GM18861 (cell line): ENCODE results near the gene TYW3.

Source experiments
- ATAC-seq: cut with Tn5 transposase; IDR thresholded peaks from one replicate; pipeline ENCODE4 v1.9.1; 2021; ENCODE audit not compliant: unreplicated experiment

The TYW3 gene, protein sequence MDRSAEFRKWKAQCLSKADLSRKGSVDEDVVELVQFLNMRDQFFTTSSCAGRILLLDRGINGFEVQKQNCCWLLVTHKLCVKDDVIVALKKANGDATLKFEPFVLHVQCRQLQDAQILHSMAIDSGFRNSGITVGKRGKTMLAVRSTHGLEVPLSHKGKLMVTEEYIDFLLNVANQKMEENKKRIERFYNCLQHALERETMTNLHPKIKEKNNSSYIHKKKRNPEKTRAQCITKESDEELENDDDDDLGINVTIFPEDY

DNA sequence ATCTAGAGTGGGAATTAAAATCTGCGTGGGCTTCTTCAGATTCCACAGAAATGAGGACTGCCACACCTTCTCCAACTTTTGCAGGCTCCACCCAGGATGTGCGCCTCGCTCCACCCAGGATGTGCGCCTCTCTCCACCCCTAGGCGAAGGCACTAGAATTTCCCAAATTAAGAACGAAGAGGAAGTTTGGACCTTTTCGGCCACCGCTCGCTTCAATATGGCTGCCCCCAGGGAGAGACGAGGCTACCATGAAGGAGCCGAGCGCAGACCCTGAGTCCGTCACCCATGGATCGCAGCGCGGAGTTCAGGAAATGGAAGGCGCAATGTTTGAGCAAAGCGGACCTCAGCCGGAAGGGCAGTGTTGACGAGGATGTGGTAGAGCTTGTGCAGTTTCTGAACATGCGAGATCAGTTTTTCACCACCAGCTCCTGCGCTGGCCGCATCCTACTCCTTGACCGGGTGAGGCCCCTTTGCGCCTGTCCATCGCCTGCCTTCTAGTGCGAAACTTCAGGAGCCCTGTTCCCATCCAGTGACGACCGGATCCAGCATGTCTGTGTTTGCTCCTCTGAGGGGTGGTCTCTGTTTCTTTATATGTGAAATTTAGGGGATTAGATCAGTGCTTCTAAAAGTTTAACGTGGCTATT lies at the start of gene TYW3, which contains the start of gene CRYZ:
Gene TYW3, plus strand, starts transcription at position 193 of the 644 bp plus-strand sequence. Its CDS starts 93 bp downstream, at position 286.
Gene CRYZ, minus strand, starts transcription at position 91 of the 644 bp plus-strand sequence. CDS start 8,229 bp downstream, outside the sequence.
- ATAC-seq: peak; percentile 59

DNA sequence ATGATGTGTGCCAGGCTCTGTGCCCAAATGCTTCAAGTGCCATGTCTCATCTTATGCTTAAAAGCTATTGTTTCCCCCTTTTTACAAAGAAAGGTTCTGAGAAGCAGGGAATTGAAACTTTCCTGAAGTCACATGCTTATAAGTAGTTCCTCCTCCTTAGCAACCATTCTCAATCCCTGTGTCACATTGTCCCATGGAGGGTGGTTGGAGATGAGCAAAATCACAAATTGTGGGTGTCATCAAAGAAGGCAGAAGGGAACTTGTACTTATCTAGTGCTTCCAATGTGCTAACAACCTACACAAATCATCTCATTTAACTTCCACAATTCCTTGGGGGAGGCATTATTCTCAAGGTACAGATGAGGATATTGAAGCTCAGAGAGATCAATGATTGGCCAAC lies 49.3 kb upstream of the TYW3 start:
- ATAC-seq: no peak

DNA sequence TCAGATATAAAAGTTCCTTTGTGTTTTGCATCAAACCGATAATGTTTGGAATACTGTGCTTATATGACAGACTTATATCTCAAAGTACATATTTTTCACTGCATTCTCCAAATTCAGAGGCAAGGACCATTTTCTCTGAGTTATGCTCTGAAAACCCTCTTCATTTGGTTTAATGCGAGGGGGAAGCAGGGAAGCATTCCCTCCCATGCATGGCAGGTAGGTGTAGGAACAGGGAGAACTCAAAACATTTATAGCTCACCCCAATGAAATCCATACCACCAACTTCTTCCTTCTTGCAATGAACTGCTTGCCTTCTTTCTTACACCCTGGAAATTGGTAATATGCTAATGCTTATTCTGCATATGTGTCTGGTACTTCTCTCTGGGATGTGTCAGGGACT lies 48.7 kb upstream of the TYW3 start:
- no peak for ATAC-seq

DNA sequence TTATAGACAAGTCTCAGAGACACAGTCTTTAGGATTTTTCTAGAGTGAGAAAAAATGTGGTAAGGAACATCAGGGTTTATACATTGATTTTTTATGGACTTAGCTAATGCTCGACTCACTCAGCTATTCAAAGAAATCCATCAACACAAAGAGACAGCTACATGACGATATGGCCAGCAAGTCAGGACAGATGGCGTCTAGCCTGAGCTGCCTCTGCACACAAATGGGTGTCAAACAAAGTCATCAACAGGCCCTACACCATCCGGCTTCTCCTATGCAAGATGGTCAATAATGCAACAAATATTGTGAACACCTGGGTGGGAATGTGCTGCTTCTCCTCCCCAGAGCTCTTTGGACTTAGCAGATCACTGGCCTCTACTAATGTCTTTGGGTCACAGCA lies 46.0 kb upstream of the TYW3 start:
- ATAC-seq: no peak

DNA sequence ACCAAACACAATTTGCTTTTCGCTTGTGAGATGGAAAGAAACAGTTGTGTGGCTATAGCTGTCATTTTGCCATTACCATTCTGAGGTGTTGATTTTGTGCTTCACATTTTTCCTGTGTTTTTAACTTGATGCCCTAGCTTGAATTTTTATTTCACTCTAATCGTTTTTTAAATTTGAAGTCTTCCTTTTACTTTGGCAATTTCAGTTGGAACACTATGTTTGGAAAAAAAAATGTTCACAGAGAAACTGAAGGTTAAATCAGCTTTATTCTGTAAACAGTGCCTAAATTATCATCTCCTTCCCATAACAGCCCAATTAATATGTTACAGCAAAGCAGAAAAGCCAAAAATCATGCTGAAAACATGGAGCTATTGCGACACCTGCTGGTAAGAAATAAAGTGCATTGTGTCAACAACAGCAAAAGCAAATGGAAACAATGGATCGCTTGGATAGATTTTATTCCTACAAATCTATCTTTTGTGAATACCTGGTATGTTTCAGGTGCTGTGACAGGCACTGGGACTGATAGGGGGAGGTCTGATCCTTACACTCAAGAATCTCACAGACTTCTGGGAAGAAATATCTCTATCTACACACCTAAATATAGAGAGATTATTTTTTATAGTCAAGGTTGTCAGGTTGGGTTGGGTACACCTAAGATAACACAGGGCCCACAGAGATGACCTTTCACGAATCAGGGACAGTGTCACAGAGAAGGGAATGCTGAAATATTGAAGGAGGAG lies 43.2 kb upstream of the TYW3 start:
- peak; percentile 59 for ATAC-seq

DNA sequence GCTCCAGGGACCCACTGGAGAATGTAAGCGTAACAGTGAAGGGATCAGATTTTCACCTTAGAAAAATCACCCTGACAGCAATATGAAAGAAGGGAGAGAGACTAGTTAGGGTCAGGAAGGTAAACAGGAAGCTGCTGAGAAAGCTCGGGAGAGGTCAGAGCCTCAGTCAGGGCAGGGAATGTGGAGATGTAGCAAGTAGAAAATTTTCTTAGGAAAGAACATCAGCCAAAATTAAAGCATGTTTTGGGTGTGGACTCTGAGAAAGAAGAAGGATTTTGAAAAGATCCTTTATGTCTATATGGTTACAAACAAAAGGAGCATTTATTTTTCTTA lies 42.6 kb upstream of the TYW3 start:
- no peak for ATAC-seq

DNA sequence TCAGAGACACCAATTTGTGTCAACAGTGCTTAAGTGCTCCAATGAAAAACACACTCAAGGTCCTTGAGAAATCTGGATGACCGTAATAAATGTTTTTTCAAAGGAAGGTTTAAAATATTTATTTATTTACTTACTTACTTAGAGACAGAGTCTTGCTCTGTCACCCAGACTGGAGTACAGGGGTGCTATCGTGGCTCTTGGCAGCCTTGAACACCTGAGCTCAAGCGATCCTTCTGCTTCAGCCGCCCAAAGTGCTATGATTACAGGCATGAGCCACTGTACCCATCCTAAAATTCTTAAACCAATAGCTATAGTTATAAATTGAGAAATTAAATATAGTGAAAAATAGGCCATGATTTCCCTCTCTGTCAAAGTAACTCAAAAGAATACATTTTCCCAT lies 42.0 kb upstream of the TYW3 start:
- ATAC-seq: no peak

DNA sequence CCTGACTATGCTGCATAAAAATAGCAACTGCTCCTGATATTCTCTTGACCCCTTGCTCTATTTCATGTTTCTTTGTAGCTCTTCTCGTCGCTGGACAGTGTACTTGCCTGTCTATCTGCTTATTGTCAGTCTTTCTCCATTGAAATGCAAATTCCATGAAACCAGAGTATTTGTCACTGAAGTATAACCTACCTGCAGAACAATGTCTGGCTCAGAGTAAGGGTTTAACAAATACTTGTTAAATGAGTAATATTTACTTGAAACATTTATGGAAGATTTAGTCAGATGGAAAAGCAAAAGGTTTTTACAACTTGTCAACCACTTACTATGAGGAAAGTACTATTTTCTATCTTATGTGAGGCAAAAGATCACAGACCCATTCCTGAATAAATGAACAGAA lies 39.5 kb upstream of the TYW3 start:
- no peak for ATAC-seq

DNA sequence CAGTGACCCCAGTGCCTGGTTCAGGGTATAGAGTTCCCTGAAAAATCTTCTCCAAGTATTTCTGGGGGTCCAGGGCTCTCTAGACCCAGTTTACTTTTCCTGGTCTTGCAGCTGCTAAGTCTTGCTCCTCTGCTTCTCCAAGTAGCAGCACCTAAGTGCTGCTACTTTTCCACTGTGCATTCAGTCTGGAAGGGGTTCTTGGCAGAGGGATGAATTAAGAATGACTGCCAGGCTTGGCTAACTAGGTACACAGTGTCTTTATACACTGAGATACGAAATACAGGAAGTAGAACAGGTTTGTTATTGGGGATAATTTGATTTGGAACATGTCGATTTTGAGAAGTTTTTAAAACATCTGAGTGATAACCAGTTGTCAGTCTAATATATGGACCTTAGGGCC lies 35.1 kb upstream of the TYW3 start:
- ATAC-seq: no peak

DNA sequence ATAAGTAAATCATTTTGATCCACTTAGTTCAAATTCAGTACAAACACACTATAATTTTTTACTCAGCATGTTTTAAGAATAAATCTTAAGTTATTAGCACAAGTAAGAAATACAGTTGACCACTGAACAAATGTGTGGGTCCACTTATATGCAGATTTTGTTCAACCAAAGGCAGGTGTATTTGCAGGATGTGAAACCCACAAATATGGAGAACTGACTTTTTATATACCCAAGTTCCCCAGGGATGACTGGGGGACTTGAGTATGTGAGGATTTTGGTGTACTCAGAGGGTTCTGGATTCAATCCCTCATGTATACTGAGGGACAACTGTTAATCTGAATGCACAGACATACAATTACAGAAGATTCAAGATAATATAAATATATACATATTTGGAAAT lies 33.6 kb upstream of the TYW3 start:
- ATAC-seq: no peak

DNA sequence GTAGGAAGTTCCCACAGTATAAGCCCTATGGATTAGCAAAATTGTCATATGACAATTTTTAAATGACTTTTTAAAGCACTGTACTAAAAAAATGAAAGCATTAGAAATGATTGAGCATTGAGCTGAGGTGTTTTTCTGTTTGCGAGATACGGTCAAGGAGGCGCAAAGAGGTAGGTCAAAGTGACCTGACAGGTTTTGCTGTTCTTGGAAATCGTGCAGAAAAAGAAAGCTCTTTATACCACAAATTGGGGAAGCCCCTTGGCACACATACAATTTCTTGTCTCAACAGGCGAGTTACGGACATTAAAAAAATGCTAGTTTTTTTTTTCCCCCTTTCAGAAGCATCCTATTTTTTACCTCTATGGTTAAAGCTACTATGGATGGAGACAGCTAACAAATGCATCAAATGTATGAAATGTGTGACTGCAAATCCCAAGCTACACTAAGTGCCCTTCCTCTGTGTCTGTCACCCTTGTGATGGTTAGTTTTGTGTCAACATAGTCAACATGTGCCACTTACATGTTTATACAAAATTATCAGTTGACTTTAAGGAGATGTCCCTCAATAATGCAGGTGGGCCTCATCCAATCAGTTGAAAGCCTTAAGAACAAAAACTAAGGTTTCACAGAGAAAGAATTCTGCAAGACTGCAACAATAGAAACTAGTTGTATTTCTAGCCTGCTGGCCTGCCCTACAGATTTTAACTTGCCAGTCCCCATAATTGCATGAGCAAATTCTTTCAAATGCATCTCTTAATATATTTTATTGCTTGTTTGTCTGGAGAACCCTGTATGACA lies 29.4 kb upstream of the TYW3 start:
- ATAC-seq: no peak

DNA sequence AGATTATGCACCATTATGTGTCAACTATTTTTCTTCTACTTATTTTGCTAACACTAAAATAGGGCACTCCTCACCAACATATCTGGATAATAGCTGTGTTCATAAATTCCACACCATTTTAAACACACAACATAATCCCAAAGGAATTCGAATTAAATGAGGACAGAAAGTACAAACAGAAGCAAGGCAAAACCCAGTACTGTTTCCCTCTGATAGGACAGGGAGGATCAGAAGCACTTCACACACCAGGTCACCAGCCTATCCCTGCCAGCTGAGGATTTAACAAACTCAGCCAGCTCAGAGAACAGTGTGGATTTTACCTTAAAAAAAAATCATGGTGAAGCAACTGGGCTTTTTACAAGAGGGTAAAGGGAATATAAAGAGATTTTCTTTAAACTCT lies 20.1 kb upstream of the TYW3 start:
- ATAC-seq: no peak

DNA sequence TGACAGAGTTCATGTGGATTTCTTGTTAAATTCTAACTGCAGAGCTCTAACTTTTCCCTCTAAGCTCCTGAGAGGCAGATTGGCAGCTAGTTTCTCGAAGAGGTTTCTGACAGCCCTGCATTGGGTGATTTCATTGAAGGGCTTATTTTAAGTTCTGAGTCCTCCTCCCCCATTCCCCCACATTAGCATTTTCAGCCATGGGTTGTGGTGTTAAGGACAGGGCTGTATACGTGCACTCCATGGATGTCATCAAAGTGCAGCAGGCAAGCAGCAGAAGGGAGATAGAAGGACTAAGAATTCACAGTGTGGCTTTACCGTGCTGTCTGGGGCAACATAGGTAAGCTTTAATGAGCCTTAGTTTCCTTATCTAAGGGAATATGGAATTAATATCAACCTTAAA lies 19.1 kb upstream of the TYW3 start:
- ATAC-seq: no peak

DNA sequence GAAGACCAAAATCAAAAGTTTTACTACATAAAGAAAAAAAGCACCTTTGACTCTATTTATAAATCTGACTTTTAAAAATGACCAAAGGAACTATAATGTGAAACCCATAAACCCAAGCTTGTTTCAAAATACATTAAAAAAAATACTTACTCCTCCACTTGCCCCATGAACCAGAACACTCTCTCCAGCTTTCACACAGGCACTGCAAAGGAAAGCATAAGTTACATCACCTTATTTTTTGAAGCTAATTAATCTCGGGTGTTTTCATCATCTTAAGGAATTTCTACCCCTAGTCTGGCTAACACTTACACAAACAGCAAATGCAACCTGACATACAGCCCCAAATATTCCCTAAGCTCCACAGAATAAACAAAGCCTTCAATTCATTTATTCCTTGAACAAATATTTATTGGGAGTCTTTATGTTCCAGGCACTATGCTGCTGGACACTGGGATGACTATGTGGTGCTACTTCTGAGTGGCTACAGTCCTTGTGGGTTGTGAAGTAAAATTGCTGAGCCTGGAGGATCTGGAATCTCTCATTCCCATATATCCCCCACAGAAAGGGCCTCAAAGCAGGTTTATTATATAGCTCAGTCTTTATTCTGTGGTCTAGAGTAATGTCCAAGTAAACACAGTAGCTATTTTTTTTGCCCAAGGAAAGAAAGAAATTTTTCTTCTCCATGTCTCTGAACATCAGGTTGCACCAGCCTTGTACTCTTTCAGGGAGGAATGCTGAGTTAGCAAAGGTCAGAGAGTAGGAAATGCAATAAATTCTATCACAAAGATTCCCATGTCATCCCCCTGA lies 18.3 kb upstream of the TYW3 start:
- peak; percentile 50 for ATAC-seq

DNA sequence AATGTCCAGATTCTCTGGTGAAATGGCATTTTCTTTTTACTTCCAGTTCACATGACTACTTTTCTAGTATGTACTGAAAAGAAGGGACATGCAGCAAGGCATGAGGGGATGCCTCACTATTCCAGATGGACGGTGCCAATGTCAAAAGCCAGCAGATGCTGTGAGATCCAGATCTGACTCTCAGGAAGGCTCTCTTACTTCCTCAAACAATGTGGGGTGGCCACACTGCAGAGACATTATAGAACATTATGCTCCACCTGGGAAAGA lies 17.8 kb upstream of the TYW3 start:
- no peak for ATAC-seq

DNA sequence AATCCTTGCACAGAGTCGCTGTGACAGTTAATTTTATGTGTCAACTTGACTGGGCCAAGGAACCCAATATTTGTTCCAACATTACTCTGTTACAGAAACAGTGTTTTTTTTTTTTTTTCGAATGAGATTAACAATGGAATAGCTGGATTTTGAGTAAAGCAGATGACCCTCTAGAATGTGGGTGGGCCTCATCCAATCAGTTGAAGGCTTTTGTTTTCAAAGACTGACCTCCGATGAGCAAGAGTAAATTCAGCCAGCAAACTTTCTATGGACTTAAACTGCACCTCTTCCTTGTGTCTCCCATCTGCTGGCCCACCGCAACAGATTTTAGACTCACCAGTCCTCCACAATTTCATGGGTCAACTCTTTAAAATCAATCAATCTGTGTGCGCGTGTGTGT lies 17.1 kb upstream of the TYW3 start:
- no peak for ATAC-seq

DNA sequence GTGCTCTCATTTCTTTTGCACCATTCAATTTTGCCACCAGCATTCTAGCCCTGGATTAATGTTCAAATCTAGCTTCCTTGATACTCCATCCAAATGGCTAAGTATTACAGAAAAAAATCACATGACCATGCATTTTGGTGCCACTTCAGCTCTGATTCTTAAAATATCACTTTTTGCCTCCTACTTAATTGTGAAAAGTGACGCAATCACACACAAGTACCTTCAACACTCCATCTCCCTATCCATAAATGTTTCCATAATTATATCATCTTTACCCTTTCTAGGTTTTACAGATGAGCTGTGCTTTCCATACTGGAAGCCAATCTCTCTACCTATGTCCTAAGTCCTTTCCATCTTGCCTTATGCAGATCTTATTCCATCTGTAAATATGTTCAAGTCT lies 16.1 kb upstream of the TYW3 start:
- no peak for ATAC-seq

DNA sequence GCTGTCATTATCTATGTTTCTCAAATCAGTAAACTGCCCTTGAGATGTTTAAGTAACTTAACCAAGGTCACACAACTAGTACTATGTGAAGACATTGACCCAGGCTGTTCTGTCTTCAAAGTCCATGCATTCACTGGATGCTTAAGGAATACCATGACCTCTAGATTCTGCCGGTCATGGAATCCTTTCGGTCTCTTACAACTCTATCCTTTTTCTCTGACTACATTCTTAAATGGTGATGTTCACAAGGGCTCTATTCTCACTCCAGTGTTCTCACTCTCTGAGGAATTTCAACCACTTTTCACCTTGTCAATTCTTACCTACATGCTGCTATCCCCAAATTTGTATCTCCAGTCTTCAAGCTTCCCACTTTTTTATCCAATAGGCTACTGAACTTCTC lies 15.3 kb upstream of the TYW3 start:
- ATAC-seq: no peak

DNA sequence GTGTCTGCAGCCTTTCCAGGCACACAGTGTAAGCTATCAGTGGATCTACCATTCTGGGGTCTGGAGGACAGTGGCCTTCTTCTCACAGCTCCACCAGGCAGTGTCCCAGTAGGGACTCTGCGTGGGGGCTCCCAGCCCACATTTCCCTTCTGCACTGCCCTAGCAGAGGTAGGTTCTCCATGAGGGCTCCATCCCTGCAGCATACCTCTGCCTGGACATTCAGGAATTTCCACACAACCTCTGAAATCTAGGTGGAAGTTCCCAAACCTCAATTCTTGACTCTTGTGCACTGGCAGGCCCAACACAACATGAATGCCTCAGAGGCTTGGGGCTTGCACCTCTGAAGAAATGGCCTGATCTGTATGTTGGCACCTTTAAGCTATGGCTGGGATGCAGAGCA lies 6.9 kb upstream of the TYW3 start:
- no peak for ATAC-seq

DNA sequence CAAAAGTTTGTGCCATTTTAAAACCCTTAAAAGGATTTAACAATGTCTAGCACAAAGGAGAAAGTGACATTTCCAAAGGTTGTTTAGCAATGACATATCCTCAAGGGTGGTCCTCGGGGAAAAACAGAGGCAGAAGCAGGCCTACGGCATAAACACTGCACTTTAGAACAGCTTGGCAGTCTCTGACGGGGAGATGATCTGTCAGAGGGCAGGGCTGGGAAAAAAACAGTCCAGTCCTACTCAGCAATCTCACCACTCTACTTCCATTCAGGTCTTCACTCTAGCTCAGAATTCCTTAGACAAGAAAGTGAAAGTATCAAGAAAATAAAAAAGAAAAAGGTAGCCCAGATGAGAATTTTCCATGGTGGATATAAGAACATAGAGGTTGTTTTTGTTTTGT lies 4.2 kb upstream of the TYW3 start:
- no peak for ATAC-seq
